ENCODE data around the gene SPATS2. TPM values are rescaled to one million over a fixed set of nuclear protein-coding genes. Genes with fewer than 3 reads are reported as not detected.

Gene SPATS2
- total RNA-seq, 6 experiments from 2014 or later = 33.4 to 64.4 (median 50.9) TPM

DNA sequence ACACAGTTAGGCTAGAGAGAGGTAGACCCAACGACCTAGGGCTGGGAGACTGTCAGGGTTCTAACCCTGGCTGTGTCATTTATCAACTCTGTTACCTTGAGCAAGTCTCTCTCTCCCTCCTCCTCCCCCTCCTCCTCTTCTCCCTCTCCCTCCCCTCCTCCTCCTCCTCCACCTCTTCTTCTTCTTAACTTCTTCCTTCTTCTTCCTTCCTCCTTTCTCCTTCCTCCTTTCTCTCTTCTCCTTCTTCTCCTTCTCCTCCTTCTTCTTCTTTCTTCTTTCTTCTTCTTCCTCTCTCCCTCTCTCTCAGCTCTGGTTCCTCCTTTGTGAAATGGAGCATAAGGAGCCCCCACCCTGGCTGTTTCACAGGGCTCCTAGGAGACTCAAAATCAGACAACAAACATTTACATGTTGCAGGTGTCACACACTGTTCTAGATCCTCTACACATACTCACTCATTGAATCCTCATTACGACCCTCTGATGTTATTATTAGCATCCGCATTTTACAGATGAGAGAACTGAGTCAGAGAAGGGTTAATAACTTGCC lies 169.3 kb downstream of the SPATS2 start:
- Mint-ChIP-seq H3K27me3 (ENCODE audit: insufficient read depth) (peaks cover 23% of the 10 kb centered on the region), H3K9me3 (no peaks in the 10 kb centered on the region), H3K4me3 (no peak overlapping the region), H3K36me3 (ENCODE audit: low read depth) (no peaks in the 10 kb centered on the region), H3K4me1 (ENCODE audit: low read depth) (peaks cover 27% of the 10 kb centered on the region), H3K27ac (no peak overlapping the region)
- TF ChIP-seq, protein P1, sequence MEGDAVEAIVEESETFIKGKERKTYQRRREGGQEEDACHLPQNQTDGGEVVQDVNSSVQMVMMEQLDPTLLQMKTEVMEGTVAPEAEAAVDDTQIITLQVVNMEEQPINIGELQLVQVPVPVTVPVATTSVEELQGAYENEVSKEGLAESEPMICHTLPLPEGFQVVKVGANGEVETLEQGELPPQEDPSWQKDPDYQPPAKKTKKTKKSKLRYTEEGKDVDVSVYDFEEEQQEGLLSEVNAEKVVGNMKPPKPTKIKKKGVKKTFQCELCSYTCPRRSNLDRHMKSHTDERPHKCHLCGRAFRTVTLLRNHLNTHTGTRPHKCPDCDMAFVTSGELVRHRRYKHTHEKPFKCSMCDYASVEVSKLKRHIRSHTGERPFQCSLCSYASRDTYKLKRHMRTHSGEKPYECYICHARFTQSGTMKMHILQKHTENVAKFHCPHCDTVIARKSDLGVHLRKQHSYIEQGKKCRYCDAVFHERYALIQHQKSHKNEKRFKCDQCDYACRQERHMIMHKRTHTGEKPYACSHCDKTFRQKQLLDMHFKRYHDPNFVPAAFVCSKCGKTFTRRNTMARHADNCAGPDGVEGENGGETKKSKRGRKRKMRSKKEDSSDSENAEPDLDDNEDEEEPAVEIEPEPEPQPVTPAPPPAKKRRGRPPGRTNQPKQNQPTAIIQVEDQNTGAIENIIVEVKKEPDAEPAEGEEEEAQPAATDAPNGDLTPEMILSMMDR (IDR thresholded peaks at IDR 0.05) = no peak
- no peak for DNase-seq

DNA sequence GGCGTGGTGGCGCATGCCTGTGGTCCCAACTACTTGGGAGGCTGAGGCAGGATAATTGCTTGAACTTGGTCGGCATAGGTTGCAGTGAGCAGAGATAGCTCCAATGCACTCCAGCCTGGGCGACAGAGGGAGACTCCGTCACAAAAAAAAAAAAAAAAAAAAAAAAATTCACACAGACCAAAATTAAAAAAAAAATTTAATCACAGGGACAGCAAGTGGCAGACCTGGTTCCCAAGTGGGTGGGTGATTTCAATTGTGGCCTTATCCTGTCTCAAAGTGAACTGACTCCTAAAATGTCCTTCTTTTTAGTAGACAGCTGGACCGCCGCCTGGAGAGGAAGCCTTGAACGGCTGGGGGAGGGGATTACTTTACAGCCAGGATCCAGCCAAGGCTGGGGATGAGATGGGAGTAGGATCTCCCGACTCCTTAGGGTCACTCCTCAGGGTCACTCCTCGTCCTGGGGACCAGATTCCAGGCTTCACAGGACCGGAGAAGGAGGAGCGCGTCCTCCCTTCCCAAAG lies 170.0 kb downstream of the SPATS2 start:
- no peaks in the 10 kb centered on the region for H3K36me3 Mint-ChIP-seq (ENCODE audit: low read depth)
- peaks cover 27% of the 10 kb centered on the region for H3K4me1 Mint-ChIP-seq (ENCODE audit: low read depth)
- no peak overlapping the region for H3K27ac Mint-ChIP-seq
- TF ChIP-seq, protein P1 (IDR thresholded peaks at IDR 0.05) = no peak
- peaks cover 26% of the 10 kb centered on the region for H3K27me3 Mint-ChIP-seq (ENCODE audit: insufficient read depth)
- H3K9me3 Mint-ChIP-seq = no peaks in the 10 kb centered on the region
- peak overlapping the region; percentile 77 for H3K4me3 Mint-ChIP-seq
- DNase-seq = no peak

DNA sequence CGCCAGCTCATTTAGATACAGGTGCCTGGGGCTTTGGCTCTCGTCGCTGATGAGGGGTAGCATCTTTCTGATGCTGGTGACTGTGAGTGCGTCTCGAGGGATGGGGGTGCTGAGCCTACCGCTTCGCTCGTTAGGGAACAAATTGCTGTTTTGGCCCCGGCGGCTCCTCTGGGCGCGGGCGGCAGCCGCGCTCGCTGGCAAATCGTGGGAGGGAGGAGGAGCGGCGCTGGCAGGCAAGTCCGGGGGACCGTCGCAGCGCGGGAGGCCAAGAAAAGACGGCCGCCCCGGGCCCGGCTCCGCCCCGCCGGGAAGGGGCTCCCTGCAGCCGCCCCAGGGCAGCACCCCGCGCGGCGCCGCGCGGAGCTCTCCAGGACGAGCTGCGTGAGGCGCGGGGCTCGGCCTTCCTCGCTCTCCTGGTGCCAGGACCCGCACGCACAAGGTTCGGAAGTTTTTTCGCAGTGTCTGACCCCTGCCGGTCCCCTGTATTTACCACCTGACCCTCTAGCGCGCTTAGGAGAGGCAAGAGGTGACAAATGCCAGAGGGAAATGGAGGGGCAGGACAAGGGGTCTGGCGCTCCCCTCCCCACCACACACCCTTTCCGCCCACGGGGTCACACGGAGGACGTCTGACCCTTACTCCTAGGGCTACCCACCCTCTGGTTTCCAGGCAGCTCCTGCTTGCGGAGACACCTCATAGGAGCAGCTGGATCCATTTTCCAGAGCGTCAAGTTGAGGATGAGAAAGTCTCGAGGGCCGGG lies 170.7 kb downstream of the SPATS2 start:
- TF ChIP-seq, protein P1 (IDR thresholded peaks at IDR 0.05) = no peak
- Mint-ChIP-seq H3K27me3 (ENCODE audit: insufficient read depth) (peaks cover 27% of the 10 kb centered on the region), H3K9me3 (no peaks in the 10 kb centered on the region), H3K4me3 (peak overlapping the region; percentile 77), H3K36me3 (ENCODE audit: low read depth) (no peaks in the 10 kb centered on the region), H3K27ac (no peak overlapping the region), H3K4me1 (ENCODE audit: low read depth) (peaks cover 27% of the 10 kb centered on the region)
- DNase-seq = no peak

DNA sequence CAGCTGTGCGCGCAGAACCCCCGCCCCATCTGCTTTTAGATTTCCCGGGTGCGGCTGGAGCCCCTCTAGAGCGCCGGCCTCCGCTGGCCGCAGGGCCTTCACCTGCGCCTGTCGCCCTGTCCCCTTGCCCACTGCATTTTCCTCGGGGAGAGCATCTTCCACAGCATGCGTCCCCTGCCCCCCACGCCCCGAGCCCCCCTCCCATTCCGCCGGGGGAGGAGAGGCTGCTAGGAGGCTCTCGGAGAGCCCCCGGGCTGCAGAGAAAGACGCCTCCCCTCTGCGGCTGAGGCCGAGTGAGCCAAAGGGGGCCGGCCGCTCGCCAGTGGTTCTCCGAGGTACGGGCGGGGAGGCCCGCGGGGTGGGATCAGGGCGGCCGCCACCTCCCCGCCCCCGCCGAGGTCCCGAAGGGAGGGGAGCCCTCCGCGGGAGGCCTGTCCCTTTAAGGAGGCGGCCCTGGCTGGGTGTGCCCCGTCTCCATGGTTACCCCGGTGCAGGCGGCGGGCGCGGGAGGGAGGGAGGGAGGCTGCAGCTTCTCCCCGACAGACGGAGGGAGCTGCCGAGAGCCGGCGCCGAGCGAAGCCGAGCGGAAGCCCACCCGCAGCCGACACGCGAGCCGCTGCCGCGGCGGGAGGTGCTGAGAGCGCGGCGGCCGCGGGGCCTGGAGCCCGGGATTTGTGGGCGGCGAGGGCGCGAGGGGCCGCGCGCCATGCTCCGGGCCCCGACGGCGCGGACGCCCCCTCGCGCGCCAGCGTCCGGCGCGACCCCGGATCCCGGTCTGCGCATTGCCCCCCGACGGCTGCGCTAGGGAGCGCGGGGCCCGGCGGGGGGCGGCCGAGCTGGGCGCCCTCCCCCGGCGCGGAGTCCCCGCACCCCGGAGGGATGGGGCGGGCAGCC lies 171.5 kb downstream of the SPATS2 start, which contains the start of gene KCNH3:
KCNH3 (plus strand) TSS at position 521 of the 894 bp plus-strand sequence. CDS start 387 bp downstream, outside the sequence.
- H3K27ac Mint-ChIP-seq = no peak within 1 kb of the TSS
- H3K9me3 Mint-ChIP-seq = no peaks in the 10 kb centered on the region
- H3K36me3 Mint-ChIP-seq (ENCODE audit: low read depth) = no peaks in the 10 kb centered on the region
- H3K27me3 Mint-ChIP-seq (ENCODE audit: insufficient read depth) = peaks cover 27% of the 10 kb centered on the region
- peak within 1 kb of the TSS; percentile 70 for H3K4me3 Mint-ChIP-seq
- TF ChIP-seq, protein P1 (IDR thresholded peaks at IDR 0.05) = no peak
- peak; percentile 43 for DNase-seq
- H3K4me1 Mint-ChIP-seq (ENCODE audit: low read depth) = peaks cover 27% of the 10 kb centered on the region
